ENCODE measurements around the gene GIPC1. TPM values are rescaled to one million over a fixed set of nuclear protein-coding genes. Genes with fewer than 3 reads are reported as not detected.

GIPC1 gene
- total RNA-seq, 1 experiment from 2014 or later, result 103 TPM

DNA sequence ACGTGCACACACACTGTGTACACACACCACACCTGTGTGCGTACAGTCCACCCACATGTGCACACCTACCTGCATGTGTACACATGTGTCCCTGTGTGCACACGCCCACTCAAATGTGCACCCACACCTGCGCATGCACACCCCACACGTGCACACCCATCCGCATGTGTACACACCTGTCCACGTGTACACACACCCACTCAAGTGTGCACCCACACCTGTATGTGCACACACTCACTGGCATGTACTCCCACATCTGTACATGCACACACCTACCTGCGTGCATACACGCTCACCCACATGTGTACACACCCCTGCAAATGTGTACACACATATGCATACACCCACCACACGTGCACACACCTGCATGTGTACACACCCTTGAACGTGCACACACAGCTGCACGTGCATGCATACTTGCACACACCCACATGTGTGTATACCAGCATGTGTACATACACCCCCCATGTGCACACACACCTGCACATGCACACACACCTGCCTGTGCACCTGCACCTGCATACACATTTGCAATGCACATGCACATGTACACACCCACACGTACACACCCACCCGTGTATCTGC is 52.2 kb downstream of the GIPC1 start:
- no peak overlapping the region for H3K9ac ChIP-seq (ENCODE audit: low read length)
- intact Hi-C loops (cut with micrococcal nuclease), result no loop called here
- no peak overlapping the region for H3K4me2 ChIP-seq (ENCODE audit: low read length)
- no peak overlapping the region for H3K4me3 ChIP-seq (replicated peaks in 1 of 2; ENCODE audit: low read depth in 1 of 2, low read length in 2 of 2)
- no peak overlapping the region for H2AFZ ChIP-seq (ENCODE audit: low read depth, low read length, poor library complexity, severe bottlenecking)
- CTCF ChIA-PET, result no interaction called here
- H3K27ac ChIP-seq (ENCODE audit: low read depth, low read length), result no peak overlapping the region; the same call in 1 of the 2 replicates
- H3K4me1 ChIP-seq (ENCODE audit: control insufficient read depth in 1 of 2, insufficient read depth in 2 of 2, low read length in 2 of 2), result peaks cover 0 to 2% of the 10 kb centered on the region in 2 experiments; a peak in 2 of 4 replicates
- DNase-seq (ENCODE audit: low read depth, low spot score) (no peak), ATAC-seq (no peak)
- H4K20me1 ChIP-seq (ENCODE audit: insufficient read depth), result no peaks in the 10 kb centered on the region
- POLR2A ChIA-PET, result no interaction called here
- H3K27me3 ChIP-seq (ENCODE audit: insufficient read depth, low read length), result no peaks in the 10 kb centered on the region
- H3K36me3 ChIP-seq (ENCODE audit: control insufficient read depth in 1 of 2, insufficient read depth in 2 of 2, low read length in 2 of 2), result peaks cover 30 to 45% of the 10 kb centered on the region in 2 experiments
- peaks cover 20% of the 10 kb centered on the region for H3K79me2 ChIP-seq (ENCODE audit: insufficient read depth, low read length)
- H3K9me2 ChIP-seq (ENCODE audit: insufficient read depth), result no peaks in the 10 kb centered on the region
- RAD21 ChIA-PET (ENCODE audit: low non-redundant PET in 1 of 2, low total read pairs in 2 of 2, uncharacterized antibody in 2 of 2, unreplicated experiment in 2 of 2), result no interaction called here
- no peak for TF ChIP-seq EZH2phosphoT487 (IDR thresholded peaks at IDR 0.05; ENCODE audit: borderline replicate concordance)
- TF ChIP-seq, protein P1, sequence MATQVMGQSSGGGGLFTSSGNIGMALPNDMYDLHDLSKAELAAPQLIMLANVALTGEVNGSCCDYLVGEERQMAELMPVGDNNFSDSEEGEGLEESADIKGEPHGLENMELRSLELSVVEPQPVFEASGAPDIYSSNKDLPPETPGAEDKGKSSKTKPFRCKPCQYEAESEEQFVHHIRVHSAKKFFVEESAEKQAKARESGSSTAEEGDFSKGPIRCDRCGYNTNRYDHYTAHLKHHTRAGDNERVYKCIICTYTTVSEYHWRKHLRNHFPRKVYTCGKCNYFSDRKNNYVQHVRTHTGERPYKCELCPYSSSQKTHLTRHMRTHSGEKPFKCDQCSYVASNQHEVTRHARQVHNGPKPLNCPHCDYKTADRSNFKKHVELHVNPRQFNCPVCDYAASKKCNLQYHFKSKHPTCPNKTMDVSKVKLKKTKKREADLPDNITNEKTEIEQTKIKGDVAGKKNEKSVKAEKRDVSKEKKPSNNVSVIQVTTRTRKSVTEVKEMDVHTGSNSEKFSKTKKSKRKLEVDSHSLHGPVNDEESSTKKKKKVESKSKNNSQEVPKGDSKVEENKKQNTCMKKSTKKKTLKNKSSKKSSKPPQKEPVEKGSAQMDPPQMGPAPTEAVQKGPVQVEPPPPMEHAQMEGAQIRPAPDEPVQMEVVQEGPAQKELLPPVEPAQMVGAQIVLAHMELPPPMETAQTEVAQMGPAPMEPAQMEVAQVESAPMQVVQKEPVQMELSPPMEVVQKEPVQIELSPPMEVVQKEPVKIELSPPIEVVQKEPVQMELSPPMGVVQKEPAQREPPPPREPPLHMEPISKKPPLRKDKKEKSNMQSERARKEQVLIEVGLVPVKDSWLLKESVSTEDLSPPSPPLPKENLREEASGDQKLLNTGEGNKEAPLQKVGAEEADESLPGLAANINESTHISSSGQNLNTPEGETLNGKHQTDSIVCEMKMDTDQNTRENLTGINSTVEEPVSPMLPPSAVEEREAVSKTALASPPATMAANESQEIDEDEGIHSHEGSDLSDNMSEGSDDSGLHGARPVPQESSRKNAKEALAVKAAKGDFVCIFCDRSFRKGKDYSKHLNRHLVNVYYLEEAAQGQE (IDR thresholded peaks at IDR 0.05; ENCODE audit: low read depth), result no peak
- TF ChIP-seq YY1 (IDR thresholded peaks at IDR 0.05; ENCODE audit: extremely low read depth, insufficient replicate concordance, low read depth, low read length), result no peak
- TF ChIP-seq, protein P2, sequence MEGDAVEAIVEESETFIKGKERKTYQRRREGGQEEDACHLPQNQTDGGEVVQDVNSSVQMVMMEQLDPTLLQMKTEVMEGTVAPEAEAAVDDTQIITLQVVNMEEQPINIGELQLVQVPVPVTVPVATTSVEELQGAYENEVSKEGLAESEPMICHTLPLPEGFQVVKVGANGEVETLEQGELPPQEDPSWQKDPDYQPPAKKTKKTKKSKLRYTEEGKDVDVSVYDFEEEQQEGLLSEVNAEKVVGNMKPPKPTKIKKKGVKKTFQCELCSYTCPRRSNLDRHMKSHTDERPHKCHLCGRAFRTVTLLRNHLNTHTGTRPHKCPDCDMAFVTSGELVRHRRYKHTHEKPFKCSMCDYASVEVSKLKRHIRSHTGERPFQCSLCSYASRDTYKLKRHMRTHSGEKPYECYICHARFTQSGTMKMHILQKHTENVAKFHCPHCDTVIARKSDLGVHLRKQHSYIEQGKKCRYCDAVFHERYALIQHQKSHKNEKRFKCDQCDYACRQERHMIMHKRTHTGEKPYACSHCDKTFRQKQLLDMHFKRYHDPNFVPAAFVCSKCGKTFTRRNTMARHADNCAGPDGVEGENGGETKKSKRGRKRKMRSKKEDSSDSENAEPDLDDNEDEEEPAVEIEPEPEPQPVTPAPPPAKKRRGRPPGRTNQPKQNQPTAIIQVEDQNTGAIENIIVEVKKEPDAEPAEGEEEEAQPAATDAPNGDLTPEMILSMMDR (IDR thresholded peaks at IDR 0.05 in 2 of 3, conservative IDR thresholded peaks at IDR 0.05 in 1 of 3; ENCODE audit: borderline replicate concordance in 1 of 3, insufficient read depth in 1 of 3, low read depth in 2 of 3, low read length in 2 of 3), result no peak
- no peak for TF ChIP-seq EGR1 (IDR thresholded peaks at IDR 0.05; ENCODE audit: low read depth)
- H3K9me3 ChIP-seq (ENCODE audit: control insufficient read depth in 1 of 2, insufficient read depth in 1 of 2, low read depth in 1 of 2, low read length in 2 of 2), result no peaks in the 10 kb centered on the region
- BruUV-seq (replicated peaks), result no TSS peak

Data from HCT116 (cell line).